SK-N-MC (cell line): ENCODE data around the gene CNOT6L.

ENCODE experiments used
- EZH2 ChIP-seq: fragments of 200-600 bp; sonication (generic); IDR thresholded peaks from one replicate; pipeline ENCODE4 v1.6.1; 2017; ENCODE audit warnings: antibody characterized with exemption
- POLR2AphosphoS5 ChIP-seq: IDR thresholded peaks from 2 replicates; pipeline ENCODE4 v1.6.1; 2012; ENCODE audit warnings: mild to moderate bottlenecking, low read depth, low read length, borderline replicate concordance

DNA sequence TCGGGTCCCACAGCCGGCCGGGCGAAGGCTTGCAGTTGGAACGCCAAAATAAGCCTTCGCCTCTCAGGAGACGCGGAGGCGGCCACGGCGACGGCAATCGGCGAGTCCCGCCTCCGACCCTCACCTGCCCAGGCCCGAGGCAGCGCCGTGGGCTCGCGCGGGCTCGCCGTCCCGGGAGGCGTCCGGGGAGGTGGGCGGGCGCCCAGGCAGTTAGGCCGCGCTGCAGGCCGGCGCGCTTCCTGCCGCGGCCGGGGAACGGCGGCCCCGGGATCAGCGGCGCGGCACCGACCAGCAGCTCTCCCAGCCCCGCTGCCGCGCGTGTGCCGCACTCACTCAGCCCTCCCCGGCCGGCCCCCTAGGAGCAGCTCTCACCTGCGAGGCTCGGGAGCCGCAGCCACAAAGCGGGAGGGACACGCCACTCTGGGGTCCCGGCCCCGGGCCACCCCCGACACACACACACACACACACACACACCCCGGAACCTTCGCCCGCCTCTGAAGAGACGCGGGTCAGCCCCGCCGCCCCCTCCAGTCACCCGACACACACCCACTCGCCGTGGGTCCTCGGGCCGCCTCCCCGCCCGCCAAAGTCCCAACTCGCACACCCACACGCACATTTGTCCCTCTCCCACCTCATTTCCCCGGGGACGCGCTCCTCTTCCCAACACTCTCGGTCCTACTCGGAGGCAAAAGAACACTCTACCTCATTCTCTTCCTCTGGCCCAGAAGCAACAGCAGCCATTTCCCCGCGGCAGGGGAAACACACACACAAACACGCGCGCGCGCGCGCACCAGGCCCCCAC is at the start of gene CNOT6L:
- TF ChIP-seq POLR2AphosphoS5, result no peak
- no peak for TF ChIP-seq EZH2
